K562 (cell line): Measurements from ENCODE around the gene USP17L28. TPM values are rescaled to one million over a fixed set of nuclear protein-coding genes. Genes with fewer than 3 reads are reported as not detected.
A peak's percentile ranks its signal among the peaks of the same experiment; 100 is the strongest.
"Not testable (repeated sequence)": the region's sequence is repeated elsewhere in the genome, so short reads cannot be mapped to it uniquely, and the experiment has no call there.

Experiments
- ATAC-seq: fragments of 200-7000 bp; cut with Tn5 transposase; 3 replicates; pipeline ENCODE4 v1.9.1; 2020; ENCODE audit warnings: moderate library complexity
- BruUV-seq: library from RNA; stranded (reverse); fragments of 400-500 nt; replicated peaks from 2 replicates; lab custom pipeline; 2021; lab: Mats Ljungman, UMichigan
- CTCF ChIA-PET: fragments of 300-600 bp; formaldehyde crosslinking; extraction: SDS; loops from one replicate; lab custom pipeline; 2021; ENCODE audit warnings: low intra/inter-chr PET ratio; lab: Yijun Ruan, JAX
- POLR2A ChIA-PET: fragments of 300-600, 350-650 bp; sonication (Branson Sonifier 250); formaldehyde crosslinking; extraction: SDS; loops from one replicate; lab custom pipeline; 2021; ENCODE audit warnings: antibody characterized with exemption, inconsistent platforms; lab: Yijun Ruan, JAX
- DNase-seq, 4 experiments: peaks; one replicate each; pipeline versions ENCODE4 v3.0.0 to v3.0.0-alpha.2; 2011 to 2018; ENCODE audit warnings: low spot score in 3 of 4, mixed read lengths in 3 of 4; ENCODE audit errors: extremely low read depth in 1 of 4
- FAIRE-seq: peaks from 2 replicates; lab custom pipeline; 2011; peaks lifted over from hg19 to GRCh38; lab: Jason Lieb, UNC
- H2AFZ ChIP-seq: 2 replicates; pipeline ENCODE4 v1.6.0; 2011; ENCODE audit warnings: low read depth, low read length, control low read depth, inconsistent platforms
- H3K27ac ChIP-seq: fragments of 200-600 bp; 3 replicates; pipeline ENCODE4 v1.8.0; 2011; ENCODE audit warnings: low read depth, mild to moderate bottlenecking, control low read depth, inconsistent platforms, low read length, moderate library complexity, mixed read lengths; ENCODE audit errors: extremely low read depth
- H3K27me3 ChIP-seq, 2 experiments: fragments of 300-600 bp in 1 of 2; 2 replicates in 1 of 2; 3 replicates in 1 of 2; pipeline versions ENCODE4 v1.6.0 to v1.8.0; 2011; ENCODE audit warnings: inconsistent platforms in 2 of 2, low read length in 2 of 2, mild to moderate bottlenecking in 1 of 2, mixed read lengths in 1 of 2, moderate library complexity in 1 of 2; ENCODE audit not compliant: control insufficient read depth in 2 of 2, insufficient read depth in 2 of 2
- H3K36me3 ChIP-seq: fragments of 300-600 bp; 3 replicates; pipeline ENCODE4 v1.8.0; 2011; ENCODE audit warnings: mild to moderate bottlenecking, low read length, inconsistent platforms; ENCODE audit not compliant: control insufficient read depth, insufficient read depth
- H3K4me1 ChIP-seq, 2 experiments: fragments of 200-600 bp in 1 of 2; replicated peaks in 1 of 2; 2 replicates in 1 of 2; 3 replicates in 1 of 2; pipeline versions ENCODE4 v1.5.1 to v1.8.0; 2011; ENCODE audit warnings: inconsistent platforms in 2 of 2, low read length in 2 of 2, mild to moderate bottlenecking in 1 of 2, mixed read lengths in 1 of 2, moderate library complexity in 1 of 2; ENCODE audit not compliant: control insufficient read depth in 2 of 2, insufficient read depth in 2 of 2
- H3K4me2 ChIP-seq: 2 replicates; pipeline ENCODE4 v1.6.1; 2011; ENCODE audit warnings: low read length, control low read depth, inconsistent platforms, mixed read lengths; ENCODE audit not compliant: insufficient read depth
- H3K4me3 ChIP-seq: fragments of 200-600 bp; sonication (generic), shearing (Covaris generic); 2 replicates; pipeline ENCODE4 v1.5.1; 2016; ENCODE audit warnings: control low read depth, inconsistent platforms
- H3K79me2 ChIP-seq: fragments of 200-600 bp; 3 replicates; pipeline ENCODE4 v1.8.0; 2011; ENCODE audit warnings: low read length, inconsistent platforms; ENCODE audit not compliant: control insufficient read depth, insufficient read depth
- H3K9ac ChIP-seq, 2 experiments: 2 replicates each; pipeline versions ENCODE4 v1.6.0 to v1.6.1; 2011; ENCODE audit warnings: low read depth in 2 of 2, low read length in 2 of 2, control low read depth in 1 of 2, inconsistent platforms in 1 of 2, mild to moderate bottlenecking in 1 of 2, mixed read lengths in 1 of 2; ENCODE audit not compliant: insufficient read depth in 1 of 2
- H3K9me1 ChIP-seq: one replicate; pipeline ENCODE4 v1.6.0; 2011; ENCODE audit warnings: inconsistent platforms, mild to moderate bottlenecking, low read length, moderate library complexity; ENCODE audit not compliant: control insufficient read depth, insufficient read depth
- H3K9me3 ChIP-seq: replicated peaks from 2 replicates; pipeline ENCODE4 v1.5.1; 2011; ENCODE audit warnings: low read depth, low read length, inconsistent platforms; ENCODE audit not compliant: control insufficient read depth, insufficient read depth
- H4K20me1 ChIP-seq: replicated peaks from 2 replicates; pipeline ENCODE4 v1.6.1; 2011; ENCODE audit warnings: low read length, inconsistent platforms, mixed read lengths; ENCODE audit not compliant: control insufficient read depth, insufficient read depth
- NFIC ChIP-seq: fragments of 450-650 bp; IDR thresholded peaks from 2 replicates; pipeline ENCODE4 v1.6.1; 2017; ENCODE audit warnings: mild to moderate bottlenecking, inconsistent platforms
- ZBTB49 ChIP-seq: sonication (generic); formaldehyde crosslinking; IDR thresholded peaks from 2 replicates; pipeline ENCODE4 v1.8.0; 2022; ENCODE audit warnings: missing genetic modification reagents, mild to moderate bottlenecking, borderline replicate concordance
- ZNF212 ChIP-seq: fragments of 450-650 bp; formaldehyde crosslinking; IDR thresholded peaks from 2 replicates; pipeline ENCODE4 v1.4.0; 2020; ENCODE audit warnings: mild to moderate bottlenecking
- WGBS: fragments of 100-300 bp; shearing (Covaris generic); methylation state at CpG from one replicate; pipeline ENCODE4 v1.1.6; 2016; ENCODE audit warnings: low coverage, mixed read lengths; ENCODE audit not compliant: insufficient coverage; ENCODE audit errors: missing lambda C conversion rate; 5-methylcytosine and 5-hydroxymethylcytosine counted together
- in situ Hi-C: fragments of 300-500 bp; cut with MboI; formaldehyde crosslinking; loops from 4 replicates; pipeline ENCODE4 v1.15.0; 2018; ENCODE audit warnings: inconsistent platforms, mixed read lengths
- intact Hi-C: fragments of 100-400 bp; cut with micrococcal nuclease; formaldehyde crosslinking; loops from 2 replicates; pipeline ENCODE4 v1.14.2; 2022
- polyA plus RNA-seq, 8 experiments: library from polyadenylated mRNA; depleted of rRNA in 4 of 8; stranded (reverse) in 5 of 8; unstranded in 3 of 8; fragments of >200 nt; fragmentation: Nextera tagmentation in 2 of 8; fragmentation: Illumina TruSeq in 1 of 8; extraction: Ambion mirVana in 2 of 8; extraction: Trizol in 1 of 8; gene quantifications; 2 replicates each; pipeline versions ENCODE4 v1.2.1 to v1.2.3, GENCODE V29; 2011 to 2014; ENCODE audit warnings: inconsistent platforms in 1 of 8, missing spikeins in 1 of 8
- total RNA-seq, 7 experiments: library from RNA; depleted of rRNA in 6 of 7; stranded (reverse); fragments of >200 nt in 6 of 7; fragmentation: Illumina TruSeq in 2 of 7; extraction: Trizol in 2 of 7; gene quantifications; 2 replicates each; pipeline versions ENCODE4 v1.2.1 to v1.2.3, GENCODE V29; 2011 to 2021; ENCODE audit warnings: low replicate concordance in 1 of 7

USP17L28 gene
- total and polyA plus RNA-seq, 9 of the 15 experiments (the other 6 are each of a cell fraction or from before 2014, with no cell fraction given), result not detected

DNA sequence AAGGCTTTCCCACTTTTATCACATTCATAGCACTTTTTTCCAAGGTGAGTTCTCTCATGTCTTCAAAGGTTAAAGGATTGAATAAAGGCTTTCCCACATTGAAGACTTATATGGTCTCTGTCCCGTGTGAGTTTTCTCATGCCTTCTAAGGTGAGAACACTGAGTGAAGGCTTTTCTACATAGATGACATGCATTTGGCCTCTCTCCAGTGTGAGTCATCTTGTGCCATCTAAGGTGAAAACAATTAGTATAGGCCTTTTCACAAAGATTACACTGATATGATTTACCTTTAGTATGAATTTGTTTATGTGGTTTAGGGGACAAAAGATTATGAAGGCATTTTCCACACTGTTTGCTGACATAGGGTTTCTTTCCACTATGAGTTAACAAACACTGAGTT is 35.4 kb downstream of the USP17L28 start:
- ChIA-PET POLR2A (no interaction called here), CTCF (no interaction called here)
- H3K79me2 ChIP-seq, result no peaks in the 10 kb centered on the region
- BruUV-seq, result no TSS peak
- no peak overlapping the region for H3K4me2 ChIP-seq
- WGBS, result 0% methylated on average over 1 of the region's 1 CpG
- no peak overlapping the region for H3K27ac ChIP-seq
- no peak for ATAC-seq
- H3K9me1 ChIP-seq, result no peaks in the 10 kb centered on the region
- no peaks in the 10 kb centered on the region for H3K27me3 ChIP-seq
- H3K4me1 ChIP-seq, result peaks cover 0 to 6% of the 10 kb centered on the region in 2 experiments; a peak in 2 of 5 replicates
- DNase-seq, result no peak
- no peak overlapping the region for H2AFZ ChIP-seq
- H3K36me3 ChIP-seq, result no peaks in the 10 kb centered on the region
- no peak overlapping the region for H3K4me3 ChIP-seq
- intact Hi-C loops, result no loop called here
- in situ Hi-C loops, result loop anchor here (10.0 kb wide), 1 partner anchor 59 kb away; the partner anchor contains the start of genes USP17L24 and USP17L25
- TF ChIP-seq ZBTB49 (no peak), ZNF212 (CRISPR knock-in tag) (no peak)
- FAIRE-seq, result no peak
- H4K20me1 ChIP-seq, result no peaks in the 10 kb centered on the region
- no peak overlapping the region for H3K9ac ChIP-seq
- no peaks in the 10 kb centered on the region for H3K9me3 ChIP-seq

DNA sequence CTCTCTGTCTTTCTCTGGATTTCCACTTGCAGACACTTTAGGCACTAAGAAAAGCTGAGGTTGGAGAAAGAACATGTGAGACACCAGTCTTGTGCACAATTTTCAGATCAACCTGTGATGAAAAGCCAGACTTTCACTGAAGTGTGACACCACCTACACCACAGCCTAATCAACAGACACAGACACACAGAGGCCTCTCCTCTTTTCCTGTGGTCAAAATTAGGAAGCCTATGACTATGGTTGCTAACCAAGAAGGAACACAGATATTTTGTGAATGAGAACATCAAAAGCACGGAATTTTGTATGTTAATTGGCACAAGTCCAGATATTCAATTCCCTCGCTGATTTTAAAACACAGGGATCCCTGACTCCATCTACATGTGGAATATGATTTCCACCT is 40.3 kb downstream of the USP17L28 start:
- peak; percentile 55; the same call in 1 of the 2 replicates for TF ChIP-seq NFIC
- H3K4me2 ChIP-seq, H3K4me3 ChIP-seq, CTCF ChIA-PET, BruUV-seq, ATAC-seq, H2AFZ ChIP-seq, intact Hi-C loops, H3K4me1 ChIP-seq, H3K9me3 ChIP-seq, H3K36me3 ChIP-seq, POLR2A ChIA-PET, DNase-seq, FAIRE-seq, H3K27ac ChIP-seq, H4K20me1 ChIP-seq, H3K27me3 ChIP-seq, H3K9ac ChIP-seq, H3K9me1 ChIP-seq, H3K79me2 ChIP-seq: not testable (repeated sequence)
- in situ Hi-C loops, result loop anchor here (10.0 kb wide), 1 partner anchor 64 kb away; the partner anchor contains the start of genes USP17L24 and USP17L25
- WGBS, result 6% methylated on average over 2 of the region's 2 CpGs

Other genes with a start within 250 kb of the USP17L28 start
Only the 7 nearest of the 20 such genes appear.
- not detected in 2 replicates for gene USP17L24, start 23.7 kb upstream of the USP17L28 start, total RNA-seq (2014; rRNA removed)
- not detected in 2 replicates for gene USP17L24, start 23.7 kb upstream of the USP17L28 start, total RNA-seq (2014; rRNA removed; fragmentation: Illumina TruSeq; extraction: Trizol)
- not detected in 2 replicates for gene USP17L24, start 23.7 kb upstream of the USP17L28 start, total RNA-seq (2015; rRNA removed; fragmentation: Illumina TruSeq; extraction: Trizol)
- not detected in 2 replicates for gene USP17L24, start 23.7 kb upstream of the USP17L28 start, total RNA-seq (2021)
- not detected in 2 replicates for gene USP17L24, start 23.7 kb upstream of the USP17L28 start, polyA plus RNA-seq (2011; rRNA removed)
- not detected in 2 replicates for gene USP17L24, start 23.7 kb upstream of the USP17L28 start, polyA plus RNA-seq (2014; fragmentation: Illumina TruSeq; extraction: Trizol)
- not detected for gene USP17L24, start 23.7 kb upstream of the USP17L28 start, polyA plus RNA-seq (2014; fragmentation: Nextera tagmentation; extraction: Ambion mirVana)
- not detected in 2 replicates for gene USP17L24, start 23.7 kb upstream of the USP17L28 start, polyA plus RNA-seq (2014; rRNA removed)
- not detected in 2 replicates for gene USP17L25, start 19.0 kb upstream of the USP17L28 start, total RNA-seq (2014; rRNA removed)
- not detected in 2 replicates for gene USP17L25, start 19.0 kb upstream of the USP17L28 start, total RNA-seq (2014; rRNA removed; fragmentation: Illumina TruSeq; extraction: Trizol)
- not detected in 2 replicates for gene USP17L25, start 19.0 kb upstream of the USP17L28 start, total RNA-seq (2015; rRNA removed; fragmentation: Illumina TruSeq; extraction: Trizol)
- not detected in 2 replicates for gene USP17L25, start 19.0 kb upstream of the USP17L28 start, total RNA-seq (2021)
- gene USP17L25, start 19.0 kb upstream of the USP17L28 start, polyA plus RNA-seq (2011; rRNA removed), result not detected in 2 replicates
- not detected in 2 replicates for gene USP17L25, start 19.0 kb upstream of the USP17L28 start, polyA plus RNA-seq (2014; fragmentation: Illumina TruSeq; extraction: Trizol)
- gene USP17L25, start 19.0 kb upstream of the USP17L28 start, polyA plus RNA-seq (2014; fragmentation: Nextera tagmentation; extraction: Ambion mirVana), result not detected
- not detected in 2 replicates for gene USP17L25, start 19.0 kb upstream of the USP17L28 start, polyA plus RNA-seq (2014; rRNA removed)
- gene USP17L26, start 14.2 kb upstream of the USP17L28 start, total RNA-seq (2014; rRNA removed), result not detected in 2 replicates
- not detected in 2 replicates for gene USP17L26, start 14.2 kb upstream of the USP17L28 start, total RNA-seq (2014; rRNA removed; fragmentation: Illumina TruSeq; extraction: Trizol)
- gene USP17L26, start 14.2 kb upstream of the USP17L28 start, total RNA-seq (2015; rRNA removed; fragmentation: Illumina TruSeq; extraction: Trizol), result not detected in 2 replicates
- gene USP17L26, start 14.2 kb upstream of the USP17L28 start, total RNA-seq (2021), result not detected in 2 replicates
- gene USP17L26, start 14.2 kb upstream of the USP17L28 start, polyA plus RNA-seq (2011; rRNA removed), result not detected in 2 replicates
- gene USP17L26, start 14.2 kb upstream of the USP17L28 start, polyA plus RNA-seq (2014; fragmentation: Illumina TruSeq; extraction: Trizol), result not detected in 2 replicates
- gene USP17L26, start 14.2 kb upstream of the USP17L28 start, polyA plus RNA-seq (2014; fragmentation: Nextera tagmentation; extraction: Ambion mirVana), result not detected
- not detected in 2 replicates for gene USP17L26, start 14.2 kb upstream of the USP17L28 start, polyA plus RNA-seq (2014; rRNA removed)
- not detected in 2 replicates for gene USP17L5, start 9.5 kb upstream of the USP17L28 start, total RNA-seq (2014; rRNA removed)
- not detected in 2 replicates for gene USP17L5, start 9.5 kb upstream of the USP17L28 start, total RNA-seq (2014; rRNA removed; fragmentation: Illumina TruSeq; extraction: Trizol)
- not detected in 2 replicates for gene USP17L5, start 9.5 kb upstream of the USP17L28 start, total RNA-seq (2015; rRNA removed; fragmentation: Illumina TruSeq; extraction: Trizol)
- not detected in 2 replicates for gene USP17L5, start 9.5 kb upstream of the USP17L28 start, total RNA-seq (2021)
- gene USP17L5, start 9.5 kb upstream of the USP17L28 start, polyA plus RNA-seq (2011; rRNA removed), result not detected in 2 replicates
- not detected in 2 replicates for gene USP17L5, start 9.5 kb upstream of the USP17L28 start, polyA plus RNA-seq (2014; fragmentation: Illumina TruSeq; extraction: Trizol)
- gene USP17L5, start 9.5 kb upstream of the USP17L28 start, polyA plus RNA-seq (2014; fragmentation: Nextera tagmentation; extraction: Ambion mirVana), result not detected
- gene USP17L5, start 9.5 kb upstream of the USP17L28 start, polyA plus RNA-seq (2014; rRNA removed), result not detected in 2 replicates
- gene USP17L27, start 4.7 kb upstream of the USP17L28 start, total RNA-seq (2014; rRNA removed), result not detected in 2 replicates
- gene USP17L27, start 4.7 kb upstream of the USP17L28 start, total RNA-seq (2014; rRNA removed; fragmentation: Illumina TruSeq; extraction: Trizol), result not detected in 2 replicates
- gene USP17L27, start 4.7 kb upstream of the USP17L28 start, total RNA-seq (2015; rRNA removed; fragmentation: Illumina TruSeq; extraction: Trizol), result not detected in 2 replicates
- not detected in 2 replicates for gene USP17L27, start 4.7 kb upstream of the USP17L28 start, total RNA-seq (2021)
- not detected in 2 replicates for gene USP17L27, start 4.7 kb upstream of the USP17L28 start, polyA plus RNA-seq (2011; rRNA removed)
- gene USP17L27, start 4.7 kb upstream of the USP17L28 start, polyA plus RNA-seq (2014; fragmentation: Illumina TruSeq; extraction: Trizol), result not detected in 2 replicates
- not detected for gene USP17L27, start 4.7 kb upstream of the USP17L28 start, polyA plus RNA-seq (2014; fragmentation: Nextera tagmentation; extraction: Ambion mirVana)
- not detected in 2 replicates for gene USP17L27, start 4.7 kb upstream of the USP17L28 start, polyA plus RNA-seq (2014; rRNA removed)
- not detected in 2 replicates for gene USP17L29, start 4.7 kb downstream of the USP17L28 start, total RNA-seq (2014; rRNA removed)
- gene USP17L29, start 4.7 kb downstream of the USP17L28 start, total RNA-seq (2014; rRNA removed; fragmentation: Illumina TruSeq; extraction: Trizol), result not detected in 2 replicates
- gene USP17L29, start 4.7 kb downstream of the USP17L28 start, total RNA-seq (2015; rRNA removed; fragmentation: Illumina TruSeq; extraction: Trizol), result not detected in 2 replicates
- gene USP17L29, start 4.7 kb downstream of the USP17L28 start, total RNA-seq (2021), result not detected in 2 replicates
- not detected in 2 replicates for gene USP17L29, start 4.7 kb downstream of the USP17L28 start, polyA plus RNA-seq (2011; rRNA removed)
- not detected in 2 replicates for gene USP17L29, start 4.7 kb downstream of the USP17L28 start, polyA plus RNA-seq (2014; fragmentation: Illumina TruSeq; extraction: Trizol)
- not detected for gene USP17L29, start 4.7 kb downstream of the USP17L28 start, polyA plus RNA-seq (2014; fragmentation: Nextera tagmentation; extraction: Ambion mirVana)
- not detected in 2 replicates for gene USP17L29, start 4.7 kb downstream of the USP17L28 start, polyA plus RNA-seq (2014; rRNA removed)
- gene USP17L30, start 14.2 kb downstream of the USP17L28 start, total RNA-seq (2014; rRNA removed), result not detected in 2 replicates
- not detected in 2 replicates for gene USP17L30, start 14.2 kb downstream of the USP17L28 start, total RNA-seq (2014; rRNA removed; fragmentation: Illumina TruSeq; extraction: Trizol)
- not detected in 2 replicates for gene USP17L30, start 14.2 kb downstream of the USP17L28 start, total RNA-seq (2015; rRNA removed; fragmentation: Illumina TruSeq; extraction: Trizol)
- not detected in 2 replicates for gene USP17L30, start 14.2 kb downstream of the USP17L28 start, total RNA-seq (2021)
- gene USP17L30, start 14.2 kb downstream of the USP17L28 start, polyA plus RNA-seq (2011; rRNA removed), result not detected in 2 replicates
- not detected in 2 replicates for gene USP17L30, start 14.2 kb downstream of the USP17L28 start, polyA plus RNA-seq (2014; fragmentation: Illumina TruSeq; extraction: Trizol)
- not detected for gene USP17L30, start 14.2 kb downstream of the USP17L28 start, polyA plus RNA-seq (2014; fragmentation: Nextera tagmentation; extraction: Ambion mirVana)
- gene USP17L30, start 14.2 kb downstream of the USP17L28 start, polyA plus RNA-seq (2014; rRNA removed), result not detected in 2 replicates